Endothelial cell of umbilical vein (primary cell): ENCODE measurements around the gene MTA1. TPM values are rescaled to one million over a fixed set of nuclear protein-coding genes. Genes with fewer than 3 reads are reported as not detected.

Experiments used
- BruUV-seq: library from RNA; stranded (reverse); fragments of 400-500 nt; replicated peaks from 2 replicates; lab custom pipeline; 2021; lab: Mats Ljungman, UMichigan
- CTCF ChIA-PET: fragments of 300-600, 350-600 bp; sonication (Branson Sonifier 250); formaldehyde crosslinking; loops from one replicate; lab custom pipeline; 2021; ENCODE audit warnings: antibody characterized with exemption, inconsistent platforms; lab: Charles Lee
- POLR2A ChIA-PET: fragments of 300-600, 350-600 bp; sonication (Branson Sonifier 250); formaldehyde crosslinking; loops from one replicate; lab custom pipeline; 2021; ENCODE audit warnings: antibody characterized with exemption, inconsistent platforms; lab: Charles Lee
- DNase-seq: peaks from one replicate; pipeline ENCODE4 v3.0.0-alpha.2; 2011; ENCODE audit warnings: low read depth, low spot score
- FAIRE-seq: peaks from 2 replicates; lab custom pipeline; 2011; peaks lifted over from hg19 to GRCh38; lab: Jason Lieb, UNC
- H2AFZ ChIP-seq: 2 replicates; pipeline ENCODE4 v1.6.0; 2012; ENCODE audit warnings: low read depth, low read length, control low read depth, inconsistent platforms
- H3K27ac ChIP-seq: 2 replicates; pipeline ENCODE4 v1.5.1; 2011; ENCODE audit warnings: low read depth, mild to moderate bottlenecking, control low read depth, low read length, moderate library complexity; ENCODE audit not compliant: insufficient read depth
- H3K27me3 ChIP-seq, 2 experiments: 2 replicates each; pipeline versions ENCODE4 v1.6.0 to v1.6.1; 2011; ENCODE audit warnings: low read length in 2 of 2, mixed read lengths in 1 of 2; ENCODE audit not compliant: control insufficient read depth in 2 of 2, insufficient read depth in 2 of 2
- H3K36me3 ChIP-seq, 2 experiments: 2 replicates in 1 of 2; 3 replicates in 1 of 2; pipeline ENCODE4 v1.5.1; 2011; ENCODE audit warnings: low read length in 2 of 2, mild to moderate bottlenecking in 1 of 2, moderate library complexity in 1 of 2; ENCODE audit not compliant: control insufficient read depth in 2 of 2, insufficient read depth in 2 of 2; ENCODE audit errors: extremely low read depth in 1 of 2
- H3K4me1 ChIP-seq: 3 replicates; pipeline ENCODE4 v1.5.1; 2011; ENCODE audit warnings: mild to moderate bottlenecking, low read length; ENCODE audit not compliant: control insufficient read depth, insufficient read depth; ENCODE audit errors: extremely low read depth
- H3K4me2 ChIP-seq: 2 replicates; pipeline ENCODE4 v1.6.1; 2011; ENCODE audit warnings: low read length, control low read depth, mixed read lengths; ENCODE audit not compliant: insufficient read depth
- H3K4me3 ChIP-seq, 3 experiments: fragments of 200-600 bp in 1 of 3; sonication (generic), shearing (Covaris generic) in 1 of 3; replicated peaks in 1 of 3; 2 replicates each; pipeline ENCODE4 v1.5.1; 2011 to 2016; ENCODE audit warnings: control low read depth in 3 of 3, low read length in 3 of 3, mild to moderate bottlenecking in 2 of 3, inconsistent platforms in 1 of 3, low read depth in 1 of 3, moderate library complexity in 1 of 3; ENCODE audit not compliant: insufficient read depth in 1 of 3
- H3K79me2 ChIP-seq: 2 replicates; pipeline ENCODE4 v1.6.0; 2012; ENCODE audit warnings: low read length, inconsistent platforms; ENCODE audit not compliant: control insufficient read depth, insufficient read depth
- H3K9ac ChIP-seq: replicated peaks from 2 replicates; pipeline ENCODE3; 2011; ENCODE audit warnings: low read length, control low read depth; ENCODE audit not compliant: insufficient read depth; ENCODE audit errors: extremely low read depth
- H3K9me1 ChIP-seq: replicated peaks from 3 replicates; pipeline ENCODE4 v1.6.0; 2011; ENCODE audit warnings: mild to moderate bottlenecking, low read length; ENCODE audit not compliant: control insufficient read depth, insufficient read depth; ENCODE audit errors: extremely low read depth
- H3K9me3 ChIP-seq: replicated peaks from 2 replicates; pipeline ENCODE4 v1.5.1; 2012; ENCODE audit warnings: low read length, inconsistent platforms; ENCODE audit not compliant: control insufficient read depth, insufficient read depth
- H4K20me1 ChIP-seq: replicated peaks from 2 replicates; pipeline ENCODE3; 2011; ENCODE audit warnings: mild to moderate bottlenecking, low read length; ENCODE audit not compliant: control insufficient read depth, insufficient read depth; ENCODE audit errors: extremely low read depth
- EZH2 ChIP-seq: IDR thresholded peaks from 2 replicates; pipeline ENCODE4 v1.6.1; 2012; ENCODE audit warnings: borderline replicate concordance, low read depth, mild to moderate bottlenecking, moderate library complexity, low read length, inconsistent platforms; ENCODE audit not compliant: severe bottlenecking
- FOS ChIP-seq: IDR thresholded peaks from 2 replicates; pipeline ENCODE4 v1.6.1; 2011; ENCODE audit warnings: mild to moderate bottlenecking, low read length, moderate library complexity, borderline replicate concordance; ENCODE audit not compliant: insufficient read depth
- GATA2 ChIP-seq: IDR thresholded peaks from 2 replicates; pipeline ENCODE4 v1.7.0; 2011; ENCODE audit warnings: low read depth, mild to moderate bottlenecking, moderate library complexity, mixed read lengths, low read length; ENCODE audit not compliant: insufficient read length, insufficient read depth
- MYC ChIP-seq: IDR thresholded peaks from one replicate; pipeline ENCODE4 v1.6.1; 2011; ENCODE audit warnings: mild to moderate bottlenecking, low read depth, low read length
- dilution Hi-C: fragments of 300-500 bp; cut with MboI; formaldehyde crosslinking; loops from one replicate; pipeline ENCODE4 v1.15.0; 2019; ENCODE audit warnings: low sequenced_read_pairs; ENCODE audit not compliant: extremely low pct_ligation_motif_present
- intact Hi-C: fragments of 100-400 bp; cut with micrococcal nuclease; formaldehyde crosslinking; loops from one replicate; pipeline ENCODE4 v1.10.0; 2022
- polyA plus RNA-seq, 4 experiments: library from polyadenylated mRNA; depleted of rRNA in 3 of 4; stranded (reverse) in 3 of 4; unstranded in 1 of 4; fragments of >200 nt; gene quantifications; 2 replicates each; pipeline versions ENCODE4 v1.2.1 to v1.2.3, GENCODE V29; 2011 to 2012; ENCODE audit warnings: missing spikeins in 1 of 4
- total RNA-seq: library from RNA; stranded (reverse); gene quantifications from 2 replicates; pipeline ENCODE4 v1.2.3, GENCODE V29; 2021
- TF ChIP-seq, protein P1 (sequence below), 2 donors: IDR thresholded peaks; 1 replicate in 1 of 2; 2 replicates in 1 of 2; pipeline ENCODE4 v1.5.1; 2011; ENCODE audit warnings: low read length in 2 of 2, mild to moderate bottlenecking in 2 of 2, moderate library complexity in 2 of 2, control low read depth in 1 of 2, inconsistent platforms in 1 of 2, low read depth in 1 of 2; ENCODE audit not compliant: insufficient read depth in 1 of 2; ENCODE audit errors: extremely low read depth in 1 of 2

The MTA1 gene
- total and polyA plus RNA-seq, 2 donors (not counting 3 experiments of a cell fraction or from before 2014, with no cell fraction given) = 85.2 to 167 TPM

DNA sequence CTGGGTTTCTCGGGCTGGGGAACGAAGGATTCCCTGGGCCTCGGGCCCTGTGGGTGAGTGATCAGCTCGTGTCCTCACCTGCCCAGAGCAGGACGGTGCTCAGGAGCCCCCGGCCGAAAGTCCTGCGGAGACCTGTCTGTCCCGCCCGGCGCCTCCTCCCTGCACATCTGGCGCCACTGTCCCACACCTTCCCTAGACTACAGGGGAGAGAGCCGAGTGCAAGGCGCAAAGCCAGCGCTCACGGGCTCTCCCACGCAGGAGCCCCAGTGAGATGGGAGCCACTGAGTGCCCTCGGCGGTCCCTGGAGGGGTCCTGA lies 34.3 kb upstream of the MTA1 start:
- H3K4me2 ChIP-seq = no peak overlapping the region
- no peaks in the 10 kb centered on the region for H3K4me1 ChIP-seq
- ChIA-PET CTCF (interaction anchor here (0.8 kb wide), 1 partner anchor 105 kb away, joined by 3 read pairs; no protein-coding TSS in a partner anchor), POLR2A (no interaction called here)
- no TSS peak for BruUV-seq
- no peak for TF ChIP-seq FOS
- TF ChIP-seq, protein P1, sequence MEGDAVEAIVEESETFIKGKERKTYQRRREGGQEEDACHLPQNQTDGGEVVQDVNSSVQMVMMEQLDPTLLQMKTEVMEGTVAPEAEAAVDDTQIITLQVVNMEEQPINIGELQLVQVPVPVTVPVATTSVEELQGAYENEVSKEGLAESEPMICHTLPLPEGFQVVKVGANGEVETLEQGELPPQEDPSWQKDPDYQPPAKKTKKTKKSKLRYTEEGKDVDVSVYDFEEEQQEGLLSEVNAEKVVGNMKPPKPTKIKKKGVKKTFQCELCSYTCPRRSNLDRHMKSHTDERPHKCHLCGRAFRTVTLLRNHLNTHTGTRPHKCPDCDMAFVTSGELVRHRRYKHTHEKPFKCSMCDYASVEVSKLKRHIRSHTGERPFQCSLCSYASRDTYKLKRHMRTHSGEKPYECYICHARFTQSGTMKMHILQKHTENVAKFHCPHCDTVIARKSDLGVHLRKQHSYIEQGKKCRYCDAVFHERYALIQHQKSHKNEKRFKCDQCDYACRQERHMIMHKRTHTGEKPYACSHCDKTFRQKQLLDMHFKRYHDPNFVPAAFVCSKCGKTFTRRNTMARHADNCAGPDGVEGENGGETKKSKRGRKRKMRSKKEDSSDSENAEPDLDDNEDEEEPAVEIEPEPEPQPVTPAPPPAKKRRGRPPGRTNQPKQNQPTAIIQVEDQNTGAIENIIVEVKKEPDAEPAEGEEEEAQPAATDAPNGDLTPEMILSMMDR (IDR thresholded peaks at IDR 0.05; ENCODE audit: extremely low read depth in 1 of 2, insufficient read depth in 1 of 2, low read depth in 1 of 2, low read length in 2 of 2) = no peak
- TF ChIP-seq MYC = no peak
- TF ChIP-seq EZH2 = no peak
- intact Hi-C loops = no loop called here
- FAIRE-seq = no peak
- no peak for DNase-seq
- no peaks in the 10 kb centered on the region for H3K9me3 ChIP-seq
- H3K79me2 ChIP-seq = no peaks in the 10 kb centered on the region
- H3K9me1 ChIP-seq = no peaks in the 10 kb centered on the region
- H3K4me3 ChIP-seq = no peak overlapping the region
- dilution Hi-C loops = no loop called here
- peaks cover 0 to 8% of the 10 kb centered on the region in 2 experiments for H3K36me3 ChIP-seq
- no peak overlapping the region for H3K9ac ChIP-seq
- no peaks in the 10 kb centered on the region for H3K27me3 ChIP-seq
- H3K27ac ChIP-seq = no peak overlapping the region
- H2AFZ ChIP-seq = no peak overlapping the region
- H4K20me1 ChIP-seq = no peaks in the 10 kb centered on the region

DNA sequence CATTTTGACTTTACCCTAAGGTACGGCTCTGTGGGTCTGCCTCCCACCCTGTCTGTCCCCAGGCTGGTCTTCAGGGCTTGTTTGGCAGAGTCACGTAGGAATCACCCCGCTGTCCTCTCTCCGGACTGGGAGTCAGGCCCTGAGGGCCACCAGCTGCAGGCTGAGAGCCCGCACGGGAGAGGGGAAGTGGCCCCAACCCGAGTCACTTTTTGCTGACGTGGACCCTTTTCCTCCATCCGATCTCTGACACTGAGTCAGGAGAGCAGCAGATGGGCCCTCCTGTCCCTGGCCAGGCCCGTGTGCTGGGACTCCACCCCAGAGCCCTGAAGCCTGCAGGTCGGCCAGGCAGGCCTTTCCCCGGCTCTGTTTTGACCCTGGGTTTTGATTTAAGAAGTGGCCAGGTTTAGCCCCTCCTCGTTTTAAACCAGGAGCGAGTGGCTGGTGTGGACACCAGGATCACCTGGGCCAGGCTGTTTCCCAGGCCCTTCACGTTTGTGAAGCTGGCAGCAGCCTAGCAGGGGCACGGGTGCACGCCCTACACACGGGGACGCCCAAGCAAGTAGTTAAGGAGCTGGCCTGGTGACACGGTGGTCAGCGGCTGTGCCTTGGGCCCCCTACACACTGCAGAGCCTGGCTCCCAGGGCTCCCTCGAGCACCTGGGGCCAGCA lies 33.8 kb upstream of the MTA1 start:
- CTCF ChIA-PET = no interaction called here
- Histone ChIP-seq H3K4me2 (no peak overlapping the region), H2AFZ (no peak overlapping the region), H3K79me2 (no peaks in the 10 kb centered on the region), H3K27ac (no peak overlapping the region), H3K4me1 (no peaks in the 10 kb centered on the region), H4K20me1 (no peaks in the 10 kb centered on the region), H3K9me3 (no peaks in the 10 kb centered on the region), H3K9me1 (no peaks in the 10 kb centered on the region), H3K36me3 (peaks cover 0 to 8% of the 10 kb centered on the region in 2 experiments), H3K27me3 (no peaks in the 10 kb centered on the region), H3K9ac (no peak overlapping the region), H3K4me3 (no peak overlapping the region)
- no peak for TF ChIP-seq GATA2
- TF ChIP-seq, protein P1 (IDR thresholded peaks at IDR 0.05; ENCODE audit: extremely low read depth in 1 of 2, insufficient read depth in 1 of 2, low read depth in 1 of 2, low read length in 2 of 2) = no peak
- no peak for FAIRE-seq
- dilution Hi-C loops (no loop called here), intact Hi-C loops (no loop called here)
- no peak for DNase-seq
- POLR2A ChIA-PET = no interaction called here
- no TSS peak for BruUV-seq
